Stimulated activated CD4-positive, alpha-beta T cell treated with anti-CD3 and anti-CD28 coated beads, Interleukin-1b, Interleukin-23, amount 100 ng/mL, for 4 hours (primary cell): ENCODE results near the gene SDHAF1.

Experiments
- DNase-seq, 2 donors: peaks; one replicate each; pipeline ENCODE4 v3.0.0-alpha.2; 2020; ENCODE audit warnings: low read depth in 2 of 2

SDHAF1 gene

DNA sequence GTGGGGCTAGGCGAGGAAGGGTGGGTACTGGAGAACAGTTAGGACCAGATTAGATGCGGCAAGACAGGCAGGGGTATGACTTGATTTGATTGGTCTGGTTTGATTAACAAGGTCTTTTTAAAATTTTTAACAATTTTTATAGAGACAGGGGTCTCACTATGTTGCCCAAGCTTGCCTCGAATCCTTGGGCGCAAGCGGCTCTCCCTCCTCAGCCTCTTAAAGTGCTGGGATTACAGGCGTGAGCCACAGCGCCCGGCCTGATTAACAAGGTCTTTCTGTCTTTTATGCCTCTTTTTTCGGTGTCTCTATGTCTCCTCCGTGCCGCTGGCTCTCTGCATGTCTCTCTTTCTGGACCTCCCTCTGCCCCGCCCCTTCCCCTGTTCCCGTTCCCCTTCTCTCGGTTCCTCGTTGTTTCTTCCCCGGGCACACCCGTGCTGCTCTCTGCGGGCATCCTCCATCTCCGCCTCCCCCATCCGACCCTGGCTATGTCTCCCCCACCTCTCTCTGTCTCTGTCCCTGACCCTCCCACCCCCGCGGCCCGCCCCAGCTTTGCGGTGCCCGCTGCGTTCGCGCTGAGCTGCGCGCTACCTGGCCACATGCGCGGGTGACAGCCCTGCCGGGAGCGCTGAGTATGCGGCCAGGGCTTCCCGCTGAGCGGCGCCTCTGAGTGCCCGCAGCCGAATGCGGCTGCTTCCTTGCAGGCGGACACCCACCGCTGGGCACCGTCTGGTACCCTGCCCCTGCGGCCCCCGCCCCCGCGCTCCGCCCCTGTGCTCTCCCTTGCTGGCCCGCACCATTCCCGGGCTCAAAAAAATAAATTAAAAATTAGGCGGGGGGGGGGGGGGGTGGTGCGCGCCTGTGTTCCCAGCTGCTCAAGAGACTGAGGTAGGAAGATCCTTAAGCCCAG is 8.1 kb upstream of the SDHAF1 start:
- no peak for DNase-seq

DNA sequence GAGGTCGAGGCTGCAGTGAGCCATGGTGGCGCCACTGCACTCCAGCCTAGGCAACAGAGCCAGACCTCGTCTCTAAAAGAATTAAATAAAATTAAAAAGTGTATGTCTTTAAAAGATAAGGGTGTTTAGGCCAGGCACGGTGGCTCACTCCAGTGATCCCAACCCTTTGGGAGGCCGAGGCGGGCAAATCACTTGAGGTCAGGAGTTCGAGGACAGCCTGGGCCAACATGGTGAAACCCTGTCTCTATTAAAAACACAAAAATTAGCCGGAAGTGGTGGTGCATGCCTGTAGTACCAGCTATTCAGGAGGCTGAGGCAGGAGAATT is 7.5 kb upstream of the SDHAF1 start:
- DNase-seq, result no peak

DNA sequence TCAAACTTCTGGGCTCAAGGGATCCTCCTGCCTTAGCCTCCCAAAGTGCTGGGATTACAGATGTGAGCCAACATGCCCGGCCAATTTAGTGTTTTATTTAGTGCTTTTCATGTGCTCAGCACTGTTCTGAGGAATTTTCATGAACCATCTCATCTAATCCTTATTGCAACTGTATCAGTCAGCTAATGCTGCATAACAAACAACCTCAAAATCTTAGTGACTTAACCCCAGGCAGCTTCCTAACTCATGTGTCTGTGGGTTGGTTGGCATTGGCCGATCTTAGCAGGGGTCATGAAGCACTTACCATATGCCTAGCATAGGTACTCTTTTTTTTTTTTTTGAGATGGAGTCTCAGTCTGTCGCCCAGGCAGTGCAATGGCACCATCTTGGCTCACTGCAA is 6.2 kb upstream of the SDHAF1 start:
- no peak for DNase-seq

DNA sequence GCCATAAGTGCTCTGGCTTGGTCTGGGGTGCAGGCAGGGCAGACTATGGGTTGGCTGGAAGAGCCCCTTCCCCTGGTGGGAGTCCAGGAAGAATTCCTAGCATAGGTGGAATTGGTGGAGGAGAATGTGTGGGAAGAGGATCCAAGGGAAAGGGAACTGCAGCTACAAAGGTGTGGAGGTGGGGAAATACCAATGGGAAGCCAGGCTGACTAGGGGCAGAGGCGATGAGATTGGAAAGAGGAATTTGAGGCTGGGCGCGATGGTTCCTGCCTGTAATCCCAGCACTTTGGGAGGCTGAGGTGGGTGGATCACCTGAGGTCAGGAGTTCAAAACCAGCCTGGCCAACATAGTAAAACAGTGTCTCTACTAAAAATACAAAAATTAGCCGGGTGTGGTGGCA is 4.8 kb upstream of the SDHAF1 start:
- no peak for DNase-seq

- DNase-seq, result no peak
These were observed 3.9 kb upstream of the SDHAF1 start for GRCh38 chr19:35990771-35991730.

GRCh38 chr19:35991731-35992450 is 3.1 kb upstream of the SDHAF1 start:
- DNase-seq, result no peak

GRCh38 chr19:35992907-35993765 is 1.9 kb upstream of the SDHAF1 start:
- no peak for DNase-seq

- no peak for DNase-seq
These were observed 927 bp upstream of the SDHAF1 start for GRCh38 chr19:35993923-35994598.

DNA sequence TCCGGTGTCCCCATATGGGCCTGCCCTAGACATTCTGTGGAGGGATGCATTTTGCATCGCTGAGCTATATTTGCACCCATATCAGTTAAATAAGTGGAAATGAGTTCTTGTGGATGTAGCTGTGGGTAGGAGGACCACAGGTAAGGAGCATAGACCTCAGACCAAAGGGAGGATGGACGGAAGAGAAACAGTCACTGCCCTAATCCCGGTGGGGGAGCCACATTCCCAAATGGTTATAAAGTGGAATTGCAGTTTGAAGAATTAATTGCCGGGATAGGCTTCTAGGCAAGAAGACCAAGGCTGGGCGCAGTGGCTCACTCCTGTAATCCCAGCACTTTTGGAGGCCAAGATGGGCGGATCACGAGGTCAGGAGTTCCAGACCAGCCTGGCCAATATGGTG is 1.8 kb downstream of the SDHAF1 start:
- DNase-seq, result no peak

DNA sequence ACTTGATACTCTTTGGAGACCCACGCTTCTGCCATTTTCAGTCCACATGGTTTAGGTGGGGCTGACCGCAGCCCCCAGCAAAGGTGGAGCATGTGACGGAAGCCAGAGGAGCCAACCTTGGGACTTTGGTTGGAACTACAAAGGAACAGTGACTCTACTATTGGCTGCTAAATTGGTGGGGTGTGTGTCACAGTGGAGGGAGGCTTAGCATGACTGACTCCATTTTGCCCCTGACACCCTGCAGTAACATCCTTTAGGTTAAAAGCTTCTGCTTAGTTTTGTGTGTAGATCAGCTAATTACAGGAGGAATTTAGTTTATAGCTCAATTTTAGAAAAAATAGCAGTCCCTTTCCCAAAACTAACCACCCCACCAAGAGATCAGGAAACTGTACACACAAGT is 6.6 kb downstream of the SDHAF1 start:
- no peak for DNase-seq

- DNase-seq, result no peak
These were observed 8.3 kb downstream of the SDHAF1 start for GRCh38 chr19:36003284-36003683.

GRCh38 chr19:36006955-36007354 is 12.0 kb downstream of the SDHAF1 start:
- DNase-seq, result no peak

- DNase-seq, result no peak
These were observed 13.5 kb downstream of the SDHAF1 start, which contains the start of gene SYNE4 for GRCh38 chr19:36008336-36008978. SYNE4 (minus strand) TSS chr19:36008813; CDS start chr19:36008681, 132 bp downstream.

- peak in 1 of 2 donors; percentile 53 for DNase-seq
These were observed 14.2 kb downstream of the SDHAF1 start for GRCh38 chr19:36009220-36009619.

DNA sequence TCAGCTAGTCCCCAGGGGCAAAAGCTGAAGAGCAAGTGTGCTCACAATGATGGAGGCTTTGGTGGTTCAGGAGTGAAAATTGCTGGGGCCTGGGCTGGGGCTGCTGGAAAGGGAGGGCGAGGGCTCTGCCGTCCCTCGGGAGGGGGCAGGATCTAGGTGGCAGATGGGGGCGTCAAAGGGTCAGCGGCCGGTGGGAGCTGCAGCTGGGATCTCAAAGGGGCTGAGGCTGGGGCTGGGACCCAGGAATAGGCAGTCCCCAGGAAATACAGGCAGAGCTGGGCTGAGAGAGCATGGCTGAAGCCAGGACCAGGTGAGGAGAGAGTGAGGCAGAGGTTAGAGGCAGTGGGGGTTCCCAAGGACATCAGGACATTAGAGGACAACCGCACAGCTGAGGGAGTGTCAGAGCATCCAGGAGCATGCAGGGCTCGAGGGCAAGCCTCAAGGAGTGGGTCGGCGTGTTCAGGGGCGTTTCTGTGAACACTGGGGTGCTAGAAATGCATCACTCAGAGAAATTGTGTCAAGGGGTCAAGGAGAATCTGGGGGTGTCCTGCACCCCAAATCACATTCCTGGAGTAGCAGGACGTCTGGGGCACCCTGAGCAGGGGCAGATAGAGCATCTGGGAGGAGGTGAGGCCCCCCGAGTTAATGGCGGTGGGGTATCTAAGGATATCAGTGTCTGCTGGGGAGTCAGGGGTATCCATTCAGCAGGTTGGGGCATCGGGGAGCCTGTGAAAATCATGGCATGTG is 14.8 kb downstream of the SDHAF1 start:
- no peak for DNase-seq

DNA sequence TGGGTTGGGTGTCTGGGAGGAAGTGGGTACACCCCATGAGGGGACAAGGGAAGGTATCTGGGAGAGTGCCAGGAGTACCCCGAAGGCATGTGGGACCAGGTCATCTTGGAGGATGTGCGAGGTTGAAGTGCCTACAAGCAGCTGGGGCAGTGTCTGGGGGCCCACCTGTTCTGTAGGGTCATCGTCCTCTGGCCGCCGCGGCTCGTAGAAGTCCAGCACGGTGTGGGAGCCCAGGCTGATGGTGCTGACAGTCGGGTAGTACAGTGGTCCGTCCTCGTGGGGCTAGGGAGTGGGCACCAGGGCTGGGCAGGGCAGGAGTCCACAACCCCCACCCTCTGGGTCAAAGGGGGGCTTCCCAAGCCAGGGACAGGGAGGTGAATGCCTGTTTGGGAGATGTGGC is 15.4 kb downstream of the SDHAF1 start:
- DNase-seq, result no peak

GRCh38 chr19:36013280-36014011 is 18.5 kb downstream of the SDHAF1 start:
- no peak for DNase-seq
